Gastroesophageal sphincter (tissue), 3 donors: ENCODE measurements around the gene NFAM1.

Experiments
- EP300 ChIP-seq: sonication (generic); formaldehyde crosslinking; IDR thresholded peaks from one replicate; pipeline ENCODE4 v1.6.1; 2017; ENCODE audit warnings: antibody characterized with exemption, mild to moderate bottlenecking
- POLR2A ChIP-seq, 2 donors: fragments of 450-650 bp; IDR thresholded peaks; one replicate each; pipeline ENCODE4 v1.6.1; 2017; ENCODE audit warnings: antibody characterized with exemption in 2 of 2, mild to moderate bottlenecking in 2 of 2, moderate library complexity in 1 of 2
- TF ChIP-seq, protein P1 (sequence below), 4 experiments: fragments of 200-600 bp in 2 of 4; fragments of 450-650 bp in 2 of 4; sonication (generic) in 1 of 4; IDR thresholded peaks; one replicate each; pipeline ENCODE4 v1.5.1; 2017 to 2019; ENCODE audit warnings: antibody characterized with exemption in 4 of 4, mild to moderate bottlenecking in 2 of 4, moderate library complexity in 2 of 4

DNA sequence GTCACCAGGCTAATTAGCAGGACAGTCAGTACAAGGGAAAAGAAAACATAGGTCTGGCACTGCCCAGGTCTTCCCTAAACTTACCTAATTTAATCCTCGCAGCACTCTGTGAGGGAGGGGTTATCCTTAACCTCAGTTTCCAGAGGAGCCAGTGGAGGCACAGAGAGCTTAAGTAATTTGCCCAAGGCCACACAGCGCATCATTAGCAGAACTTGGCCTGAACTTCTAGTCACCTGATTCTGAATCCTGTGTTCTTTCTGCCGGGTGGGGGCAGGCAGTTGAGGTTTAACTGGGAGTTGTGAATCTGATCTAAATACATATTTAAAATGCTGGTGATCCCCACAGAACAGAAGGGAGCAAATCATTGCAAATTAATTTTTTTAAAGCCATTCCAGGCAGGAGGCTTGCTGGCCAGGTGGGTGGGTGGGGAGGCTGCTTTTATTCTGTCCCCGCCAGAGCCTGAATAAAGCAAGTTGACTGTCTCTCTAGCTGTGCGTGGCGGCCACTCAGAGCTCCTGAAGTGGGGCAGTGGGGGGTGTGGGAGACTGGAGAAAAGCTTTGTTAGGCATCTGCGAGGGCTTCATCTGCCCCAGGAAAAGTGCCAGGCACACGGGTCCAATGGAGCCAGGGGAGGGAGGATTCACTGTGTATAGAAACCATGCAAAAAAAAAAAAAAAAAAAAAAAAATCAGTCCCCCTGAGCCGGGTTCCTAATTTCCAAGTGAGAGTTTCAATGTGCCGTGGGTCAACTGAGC lies 66.1 kb downstream of the NFAM1 start:
- TF ChIP-seq, protein P1, sequence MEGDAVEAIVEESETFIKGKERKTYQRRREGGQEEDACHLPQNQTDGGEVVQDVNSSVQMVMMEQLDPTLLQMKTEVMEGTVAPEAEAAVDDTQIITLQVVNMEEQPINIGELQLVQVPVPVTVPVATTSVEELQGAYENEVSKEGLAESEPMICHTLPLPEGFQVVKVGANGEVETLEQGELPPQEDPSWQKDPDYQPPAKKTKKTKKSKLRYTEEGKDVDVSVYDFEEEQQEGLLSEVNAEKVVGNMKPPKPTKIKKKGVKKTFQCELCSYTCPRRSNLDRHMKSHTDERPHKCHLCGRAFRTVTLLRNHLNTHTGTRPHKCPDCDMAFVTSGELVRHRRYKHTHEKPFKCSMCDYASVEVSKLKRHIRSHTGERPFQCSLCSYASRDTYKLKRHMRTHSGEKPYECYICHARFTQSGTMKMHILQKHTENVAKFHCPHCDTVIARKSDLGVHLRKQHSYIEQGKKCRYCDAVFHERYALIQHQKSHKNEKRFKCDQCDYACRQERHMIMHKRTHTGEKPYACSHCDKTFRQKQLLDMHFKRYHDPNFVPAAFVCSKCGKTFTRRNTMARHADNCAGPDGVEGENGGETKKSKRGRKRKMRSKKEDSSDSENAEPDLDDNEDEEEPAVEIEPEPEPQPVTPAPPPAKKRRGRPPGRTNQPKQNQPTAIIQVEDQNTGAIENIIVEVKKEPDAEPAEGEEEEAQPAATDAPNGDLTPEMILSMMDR (IDR thresholded peaks at IDR 0.05): no peak
- no peak for TF ChIP-seq EP300
- TF ChIP-seq POLR2A (IDR thresholded peaks at IDR 0.05): no peak
